GM12878 (cell line): ENCODE measurements around the gene TGDS. TPM values are rescaled to one million over a fixed set of nuclear protein-coding genes. Genes with fewer than 3 reads are reported as not detected.
"Not testable (repeated sequence)": the region's sequence is repeated elsewhere in the genome, so short reads cannot be mapped to it uniquely, and the experiment has no call there.

Source experiments
- ATAC-seq: fragments of 200-7000 bp; cut with Tn5 transposase; 3 replicates; pipeline ENCODE4 v1.9.1; 2020; ENCODE audit warnings: mild to moderate bottlenecking, moderate library complexity
- BruUV-seq: library from RNA; stranded (reverse); fragments of 400-500 nt; replicated peaks from 2 replicates; lab custom pipeline; 2021; lab: Mats Ljungman, UMichigan
- CTCF ChIA-PET: fragments of 300-600 bp; sonication (Branson Sonifier 250); formaldehyde crosslinking; extraction: SDS; loops from one replicate; lab custom pipeline; 2021; ENCODE audit warnings: inconsistent platforms; lab: Yijun Ruan, JAX
- POLR2A ChIA-PET: fragments of 350-600 bp; formaldehyde crosslinking; extraction: SDS; loops from one replicate; lab custom pipeline; 2021; ENCODE audit warnings: inconsistent platforms; lab: Charles Lee
- RAD21 ChIA-PET: fragments of 300-600 bp; sonication (Branson Sonifier 250); formaldehyde crosslinking; loops from one replicate; lab custom pipeline; 2023; ENCODE audit warnings: antibody characterized with exemption; ENCODE audit not compliant: unreplicated experiment; lab: Charles Lee
- SMC1A ChIA-PET: fragments of 300-600 bp; sonication (Branson Sonifier 250); formaldehyde crosslinking; loops from one replicate; lab custom pipeline; 2023; ENCODE audit not compliant: unreplicated experiment, uncharacterized antibody; lab: Charles Lee
- DNase-seq: peaks from one replicate; pipeline ENCODE4 v3.0.0-alpha.2; 2011; ENCODE audit warnings: low read depth, low spot score
- FAIRE-seq: peaks from 3 replicates; lab custom pipeline; 2011; peaks lifted over from hg19 to GRCh38; lab: Jason Lieb, UNC
- H2AFZ ChIP-seq: 2 replicates; pipeline ENCODE4 v1.6.0; 2011; ENCODE audit warnings: low read depth, low read length, control low read depth; ENCODE audit not compliant: control insufficient read depth
- H3K27ac ChIP-seq: 2 replicates; pipeline ENCODE4 v1.5.1; 2011; ENCODE audit warnings: control low read depth; ENCODE audit not compliant: control insufficient read depth, insufficient read depth
- H3K27me3 ChIP-seq, 2 experiments: replicated peaks in 1 of 2; 2 replicates each; pipeline versions ENCODE4 v1.6.0 to v1.6.1; 2011; ENCODE audit warnings: low read length in 1 of 2; ENCODE audit not compliant: control insufficient read depth in 2 of 2, insufficient read depth in 2 of 2
- H3K36me3 ChIP-seq, 2 experiments: 2 replicates each; pipeline ENCODE4 v1.5.1; 2011; ENCODE audit warnings: low read length in 1 of 2; ENCODE audit not compliant: control insufficient read depth in 2 of 2, insufficient read depth in 2 of 2
- H3K4me1 ChIP-seq: 2 replicates; pipeline ENCODE4 v1.6.1; 2011; ENCODE audit warnings: mild to moderate bottlenecking, low read length, moderate library complexity, mixed read lengths; ENCODE audit not compliant: control insufficient read depth, insufficient read depth
- H3K4me2 ChIP-seq: 2 replicates; pipeline ENCODE4 v1.6.0; 2011; ENCODE audit warnings: control low read depth; ENCODE audit not compliant: control insufficient read depth, insufficient read depth
- H3K4me3 ChIP-seq: fragments of 200-600 bp; sonication (generic); 2 replicates; pipeline ENCODE4 v1.5.1; 2016
- H3K79me2 ChIP-seq: 2 replicates; pipeline ENCODE4 v1.6.0; 2011; ENCODE audit warnings: low read length; ENCODE audit not compliant: control insufficient read depth, insufficient read depth
- H3K9ac ChIP-seq: 2 replicates; pipeline ENCODE4 v1.8.0; 2011; ENCODE audit warnings: low read length, control low read depth, mixed read lengths; ENCODE audit not compliant: control insufficient read depth, insufficient read depth
- H3K9me3 ChIP-seq: replicated peaks from 3 replicates; pipeline ENCODE4 v1.5.1; 2011; ENCODE audit warnings: mild to moderate bottlenecking, low read length; ENCODE audit not compliant: control insufficient read depth, insufficient read depth
- H4K20me1 ChIP-seq: 2 replicates; pipeline ENCODE4 v1.6.0; 2011; ENCODE audit not compliant: control insufficient read depth, insufficient read depth
- BACH1 ChIP-seq: fragments of 450-650 bp; IDR thresholded peaks from 2 replicates; pipeline ENCODE4 v1.6.1; 2017; ENCODE audit warnings: mild to moderate bottlenecking, borderline replicate concordance
- E2F4 ChIP-seq: IDR thresholded peaks from 2 replicates; pipeline ENCODE4 v1.6.1; 2012; ENCODE audit warnings: low read depth, low read length, improper control_type of control experiment
- EED ChIP-seq: sonication (generic); IDR thresholded peaks from 2 replicates; pipeline ENCODE4 v1.6.1; 2016; ENCODE audit warnings: antibody characterized with exemption, low read depth
- HDGF ChIP-seq: fragments of 450-650 bp; IDR thresholded peaks from 2 replicates; pipeline ENCODE4 v1.6.1; 2016; ENCODE audit warnings: antibody characterized with exemption
- IRF4 ChIP-seq: IDR thresholded peaks from 2 replicates; pipeline ENCODE4 v1.6.1; 2011; ENCODE audit warnings: low read depth, low read length
- NFXL1 ChIP-seq: fragments of 450-650 bp; IDR thresholded peaks from 2 replicates; pipeline ENCODE4 v1.6.1; 2017; ENCODE audit warnings: antibody characterized with exemption, mild to moderate bottlenecking, borderline replicate concordance
- NFYB ChIP-seq: IDR thresholded peaks from 2 replicates; pipeline ENCODE4 v1.6.1; 2011; ENCODE audit warnings: low read depth, mild to moderate bottlenecking, low read length, improper control_type of control experiment, moderate library complexity; ENCODE audit not compliant: insufficient read depth
- POLR2AphosphoS5 ChIP-seq: IDR thresholded peaks from 2 replicates; pipeline ENCODE4 v1.6.1; 2011; ENCODE audit warnings: mild to moderate bottlenecking, low read length, inconsistent platforms
- RELA ChIP-seq: fragments of 450-650 bp; IDR thresholded peaks from 2 replicates; pipeline ENCODE4 v1.8.0; 2014; ENCODE audit warnings: borderline replicate concordance; ENCODE audit not compliant: partially characterized antibody
- REST ChIP-seq: IDR thresholded peaks from 2 replicates; pipeline ENCODE4 v1.6.1; 2012; ENCODE audit warnings: mild to moderate bottlenecking, low read depth, low read length
- SIN3A ChIP-seq: IDR thresholded peaks from 2 replicates; pipeline ENCODE4 v1.6.1; 2012; ENCODE audit warnings: low read depth, low read length, improper control_type of control experiment
- SMAD1 ChIP-seq: fragments of 450-650 bp; IDR thresholded peaks from 2 replicates; pipeline ENCODE4 v1.6.1; 2018; ENCODE audit warnings: mild to moderate bottlenecking, low read depth; ENCODE audit not compliant: partially characterized antibody
- SPI1 ChIP-seq: IDR thresholded peaks from 2 replicates; pipeline ENCODE4 v1.6.1; 2011; ENCODE audit warnings: low read depth, mild to moderate bottlenecking, low read length, moderate library complexity, borderline replicate concordance; ENCODE audit not compliant: insufficient read depth
- SREBF2 ChIP-seq: IDR thresholded peaks from 2 replicates; pipeline ENCODE4 v1.6.1; 2012; ENCODE audit warnings: mild to moderate bottlenecking, low read length
- WRNIP1 ChIP-seq: IDR thresholded peaks from 2 replicates; pipeline ENCODE4 v1.6.1; 2011; ENCODE audit warnings: low read depth, low read length, improper control_type of control experiment, borderline replicate concordance
- YY1 ChIP-seq: IDR thresholded peaks from 2 replicates; pipeline ENCODE4 v1.6.1; 2011; ENCODE audit warnings: low read depth, mild to moderate bottlenecking, low read length
- WGBS: methylation state at CpG from one replicate; pipeline ENCODE4 v1.1.6; 2016; ENCODE audit warnings: low lambda C conversion rate; ENCODE audit not compliant: insufficient replicate concordance, insufficient coverage; ENCODE audit errors: missing lambda C conversion rate; 5-methylcytosine and 5-hydroxymethylcytosine counted together
- in situ Hi-C: fragments of 300-500 bp; cut with MboI; formaldehyde crosslinking; loops from 9 replicates; pipeline ENCODE4 v1.14.3; 2018; ENCODE audit warnings: mixed read lengths
- intact Hi-C: fragments of 100-400 bp; cut with micrococcal nuclease; formaldehyde crosslinking; loops from one replicate; pipeline ENCODE4 v1.14.2; 2022; ENCODE audit not compliant: unreplicated experiment
- polyA plus RNA-seq, 11 experiments: library from polyadenylated mRNA; depleted of rRNA in 4 of 11; unstranded in 6 of 11; stranded (reverse) in 5 of 11; fragments of >200 nt; fragmentation: Nextera tagmentation in 4 of 11; fragmentation: Illumina TruSeq in 1 of 11; extraction: Ambion mirVana in 4 of 11; extraction: Trizol in 1 of 11; gene quantifications; 1 replicate in 1 of 11; 2 replicates in 10 of 11; pipeline versions ENCODE4 v1.2.1 to v1.2.3, GENCODE V29; 2011 to 2016; ENCODE audit warnings: inconsistent platforms in 2 of 11, missing spikeins in 2 of 11, low read depth in 1 of 11
- total RNA-seq, 4 experiments: library from RNA; depleted of rRNA in 3 of 4; stranded (reverse); fragments of >200 nt in 3 of 4; fragmentation: Illumina TruSeq in 1 of 4; extraction: Trizol in 1 of 4; gene quantifications; 2 replicates each; pipeline versions ENCODE4 v1.2.1 to v1.2.3, GENCODE V29; 2013 to 2021

Gene TGDS
- total and polyA plus RNA-seq, 10 of the 15 experiments (the other 5 are each of a cell fraction or from before 2014, with no cell fraction given) = 13.1 to 44.3 (median 23.8) TPM

GRCh38 chr13:94640721-94641120, 44.8 kb upstream of the TGDS start:
- H3K36me3 ChIP-seq = no peaks in the 10 kb centered on the region
- in situ Hi-C loops = no loop called here
- WGBS = 75% methylated on average over 1 of the region's 2 CpGs
- FAIRE-seq (no peak), ATAC-seq (no peak), DNase-seq (no peak)
- BruUV-seq = no TSS peak
- TF ChIP-seq E2F4 (no peak), POLR2AphosphoS5 (no peak), SIN3A (no peak), YY1 (no peak), REST (no peak), EED (no peak), HDGF (no peak), SPI1 (no peak), IRF4 (no peak), SMAD1 (no peak), RELA (no peak), NFYB (no peak), NFXL1 (no peak), BACH1 (no peak), WRNIP1 (no peak), SREBF2 (no peak)
- no peak overlapping the region for H3K27ac ChIP-seq
- no peak overlapping the region for H2AFZ ChIP-seq
- H3K4me2 ChIP-seq = no peak overlapping the region
- ChIA-PET RAD21 (no interaction called here), POLR2A (interaction anchor here (1.1 kb wide), 1 partner anchor 10 kb away, joined by 3 read pairs; no protein-coding TSS in a partner anchor), CTCF (no interaction called here), SMC1A (no interaction called here)
- H3K79me2 ChIP-seq = no peaks in the 10 kb centered on the region
- no peak overlapping the region for H3K9ac ChIP-seq
- no peaks in the 10 kb centered on the region; the same call in 2 of the 3 replicates for H3K9me3 ChIP-seq
- no peaks in the 10 kb centered on the region for H3K27me3 ChIP-seq
- no peaks in the 10 kb centered on the region for H4K20me1 ChIP-seq
- intact Hi-C loops = no loop called here
- no peak overlapping the region for H3K4me3 ChIP-seq
- no peaks in the 10 kb centered on the region for H3K4me1 ChIP-seq

- H3K79me2 ChIP-seq, H3K4me3 ChIP-seq, H2AFZ ChIP-seq, H3K27me3 ChIP-seq, H3K4me1 ChIP-seq, DNase-seq, H3K27ac ChIP-seq, POLR2A ChIA-PET, SMC1A ChIA-PET, BruUV-seq, H3K9ac ChIP-seq, ATAC-seq, H3K36me3 ChIP-seq, H3K9me3 ChIP-seq, intact Hi-C loops, in situ Hi-C loops, RAD21 ChIA-PET, FAIRE-seq, H4K20me1 ChIP-seq, H3K4me2 ChIP-seq: not testable (repeated sequence)
- 75% methylated on average over 2 of the region's 3 CpGs for WGBS
- CTCF ChIA-PET = interaction anchor here (1.1 kb wide), 1 partner anchor 17 kb away, joined by 4 read pairs; no protein-coding TSS in a partner anchor
Observed at GRCh38 chr13:94637677-94638076, 41.7 kb upstream of the TGDS start.
